Measurements from ENCODE around the gene CPNE6. TPM values are rescaled to one million over a fixed set of nuclear protein-coding genes. Genes with fewer than 3 reads are reported as not detected.
"Not testable (repeated sequence)": the region's sequence is repeated elsewhere in the genome, so short reads cannot be mapped to it uniquely, and the experiment has no call there.

CPNE6 gene
- total RNA-seq, 2 donors from 2014 or later: not detected

DNA sequence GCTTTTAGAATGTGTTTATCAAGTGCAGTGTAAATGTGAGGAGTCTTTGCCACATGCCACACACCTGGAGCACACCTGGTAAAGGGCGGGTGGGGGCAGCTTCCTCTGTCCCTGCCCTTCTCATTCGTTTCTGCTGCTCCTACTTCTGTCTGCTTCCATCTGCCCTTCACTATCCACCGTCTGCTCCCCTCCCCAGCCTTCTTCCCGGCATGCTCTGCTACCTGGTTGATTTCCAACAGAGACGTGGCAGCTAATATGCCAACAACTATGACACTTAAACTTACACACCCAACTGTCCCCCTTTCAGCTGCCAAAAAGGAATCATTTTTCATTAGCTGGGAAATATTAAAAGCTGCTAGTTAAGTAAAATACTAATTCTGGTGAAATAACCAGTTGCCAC lies 28.6 kb upstream of the CPNE6 start:
- peak in 2 of 3 donors; percentile 56 to 59 for TF ChIP-seq POLR2A (IDR thresholded peaks at IDR 0.05)
- TF ChIP-seq, protein P1, sequence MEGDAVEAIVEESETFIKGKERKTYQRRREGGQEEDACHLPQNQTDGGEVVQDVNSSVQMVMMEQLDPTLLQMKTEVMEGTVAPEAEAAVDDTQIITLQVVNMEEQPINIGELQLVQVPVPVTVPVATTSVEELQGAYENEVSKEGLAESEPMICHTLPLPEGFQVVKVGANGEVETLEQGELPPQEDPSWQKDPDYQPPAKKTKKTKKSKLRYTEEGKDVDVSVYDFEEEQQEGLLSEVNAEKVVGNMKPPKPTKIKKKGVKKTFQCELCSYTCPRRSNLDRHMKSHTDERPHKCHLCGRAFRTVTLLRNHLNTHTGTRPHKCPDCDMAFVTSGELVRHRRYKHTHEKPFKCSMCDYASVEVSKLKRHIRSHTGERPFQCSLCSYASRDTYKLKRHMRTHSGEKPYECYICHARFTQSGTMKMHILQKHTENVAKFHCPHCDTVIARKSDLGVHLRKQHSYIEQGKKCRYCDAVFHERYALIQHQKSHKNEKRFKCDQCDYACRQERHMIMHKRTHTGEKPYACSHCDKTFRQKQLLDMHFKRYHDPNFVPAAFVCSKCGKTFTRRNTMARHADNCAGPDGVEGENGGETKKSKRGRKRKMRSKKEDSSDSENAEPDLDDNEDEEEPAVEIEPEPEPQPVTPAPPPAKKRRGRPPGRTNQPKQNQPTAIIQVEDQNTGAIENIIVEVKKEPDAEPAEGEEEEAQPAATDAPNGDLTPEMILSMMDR (IDR thresholded peaks at IDR 0.05): no peak
- Histone ChIP-seq H3K9me3 (no peaks in the 10 kb centered on the region), H3K36me3 (replicated peaks in 1 of 2; ENCODE audit: insufficient read depth in 1 of 2, low read depth in 2 of 2) (no peaks in the 10 kb centered on the region), H3K4me1 (peaks cover 16% of the 10 kb centered on the region), H3K4me3 (no peak overlapping the region), H3K27me3 (no peaks in the 10 kb centered on the region), H3K27ac (peak overlapping the region in 3 of 4 donors; percentile 66 to 69 (median 67))
- ATAC-seq (peak; percentile 96), DNase-seq (peak; percentile 66 to 79 (median 76))
- WGBS, 2 donors: 11 to 19% methylated on average over 5 of the region's 5 CpGs
- intact Hi-C loops (cut with DNase I): no loop called here

DNA sequence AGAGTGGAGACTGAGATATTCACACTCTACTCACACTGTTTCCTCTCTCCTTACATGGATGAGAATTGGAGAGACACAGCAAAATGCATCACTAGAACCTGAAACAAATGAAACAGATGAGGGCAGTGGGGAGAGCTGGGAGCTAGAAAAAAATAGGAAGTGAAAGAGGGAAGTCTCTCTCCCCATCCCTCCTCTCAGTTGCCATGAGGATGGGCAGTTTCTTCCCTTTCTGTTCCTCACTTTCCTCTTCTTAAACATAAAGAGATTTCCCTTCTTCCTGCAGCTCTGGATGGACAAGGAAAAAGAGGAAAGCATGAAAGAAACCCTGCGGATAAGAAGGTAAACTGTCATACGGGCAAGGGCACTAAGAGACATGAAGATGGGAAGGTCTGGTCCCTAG lies 22.4 kb upstream of the CPNE6 start:
- H3K27ac ChIP-seq; intact Hi-C loops (cut with DNase I); DNase-seq; H3K27me3 ChIP-seq; ATAC-seq; H3K4me3 ChIP-seq; H3K9me3 ChIP-seq; H3K36me3 ChIP-seq (replicated peaks in 1 of 2; ENCODE audit: insufficient read depth in 1 of 2, low read depth in 2 of 2): not testable (repeated sequence)
- 81 to 83% methylated on average over 2 of the region's 2 CpGs for WGBS, 2 donors
- peaks cover 20% of the 10 kb centered on the region for H3K4me1 ChIP-seq

DNA sequence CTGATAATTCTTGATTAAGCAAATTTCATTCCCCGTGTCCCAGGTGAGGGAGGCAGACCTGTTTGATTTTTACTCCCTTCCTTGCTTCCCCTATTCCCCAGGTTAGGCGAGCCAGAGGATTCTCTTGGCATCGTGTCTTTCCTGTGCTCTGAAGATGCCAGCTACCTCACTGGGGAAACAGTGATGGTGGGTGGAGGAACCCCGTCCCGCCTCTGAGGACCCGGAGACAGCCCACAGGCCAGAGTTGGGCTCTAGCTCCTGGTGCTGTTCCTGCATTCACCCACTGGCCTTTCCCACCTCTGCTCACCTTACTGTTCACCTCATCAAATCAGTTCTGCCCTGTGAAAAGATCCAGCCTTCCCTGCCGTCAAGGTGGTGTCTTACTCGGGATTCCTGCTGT lies 20.6 kb upstream of the CPNE6 start:
- intact Hi-C loops (cut with DNase I): loop anchor here (10.0 kb wide), 1 partner anchor 114 kb away; the partner anchor contains the start of gene IRF9
- ATAC-seq: peak; percentile 5
- H3K9me3 ChIP-seq; H3K36me3 ChIP-seq (replicated peaks in 1 of 2; ENCODE audit: insufficient read depth in 1 of 2, low read depth in 2 of 2); H3K4me3 ChIP-seq; H3K27me3 ChIP-seq; DNase-seq: not testable (repeated sequence)
- Histone ChIP-seq H3K27ac (peak overlapping the region in 2 of 4 donors; percentile 79 to 81), H3K4me1 (peaks cover 20% of the 10 kb centered on the region)
- 63 to 65% methylated on average over 8 of the region's 8 CpGs for WGBS, 2 donors

DNA sequence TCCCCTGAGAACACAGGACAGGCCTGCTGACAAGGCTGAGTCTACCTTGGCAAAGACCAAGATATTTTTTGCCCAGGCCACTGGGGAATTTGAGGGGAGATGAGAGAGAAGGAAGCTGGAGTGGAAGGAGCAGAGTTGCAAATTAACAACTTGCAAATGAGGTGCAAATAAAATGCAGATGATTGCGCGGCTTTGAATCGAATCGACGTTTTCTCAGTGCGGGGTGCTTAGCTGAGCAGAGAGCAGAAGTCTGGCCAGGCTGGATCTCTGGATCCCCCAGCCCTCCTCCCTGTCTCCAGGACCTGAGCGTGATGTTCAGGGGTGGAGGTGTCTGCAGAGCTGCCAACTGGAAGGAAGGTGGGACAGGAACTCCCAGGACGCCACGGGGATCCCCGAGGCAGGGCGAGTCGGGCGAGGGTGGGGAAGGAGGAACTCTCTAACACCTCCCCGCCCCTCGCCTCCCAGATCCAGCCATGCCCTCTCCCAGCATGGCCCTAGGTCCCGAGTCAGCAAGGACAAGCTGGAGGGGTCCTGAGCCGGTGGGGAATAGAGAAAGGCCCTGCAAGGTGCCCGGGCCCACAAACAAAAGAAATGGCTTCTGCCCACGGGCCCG lies 20.1 kb upstream of the CPNE6 start:
- intact Hi-C loops (cut with DNase I): loop anchor here (10.0 kb wide), 1 partner anchor 114 kb away; the partner anchor contains the start of gene IRF9
- no peaks in the 10 kb centered on the region for H3K27me3 ChIP-seq
- no peak for TF ChIP-seq POLR2A (IDR thresholded peaks at IDR 0.05)
- TF ChIP-seq, protein P1 (IDR thresholded peaks at IDR 0.05): no peak
- H3K4me3 ChIP-seq: peak overlapping the region; percentile 25 to 34
- no peaks in the 10 kb centered on the region for H3K36me3 ChIP-seq (replicated peaks in 1 of 2; ENCODE audit: insufficient read depth in 1 of 2, low read depth in 2 of 2)
- H3K27ac ChIP-seq: peak overlapping the region; percentile 47 to 81 (median 78)
- 28 to 44% methylated on average over 10 to 20 of the region's 20 CpGs for WGBS, 2 donors
- ATAC-seq (peak; percentile 34), DNase-seq (peak in 1 of 4 donors; percentile 35)
- no peaks in the 10 kb centered on the region for H3K9me3 ChIP-seq
- peaks cover 20% of the 10 kb centered on the region for H3K4me1 ChIP-seq

DNA sequence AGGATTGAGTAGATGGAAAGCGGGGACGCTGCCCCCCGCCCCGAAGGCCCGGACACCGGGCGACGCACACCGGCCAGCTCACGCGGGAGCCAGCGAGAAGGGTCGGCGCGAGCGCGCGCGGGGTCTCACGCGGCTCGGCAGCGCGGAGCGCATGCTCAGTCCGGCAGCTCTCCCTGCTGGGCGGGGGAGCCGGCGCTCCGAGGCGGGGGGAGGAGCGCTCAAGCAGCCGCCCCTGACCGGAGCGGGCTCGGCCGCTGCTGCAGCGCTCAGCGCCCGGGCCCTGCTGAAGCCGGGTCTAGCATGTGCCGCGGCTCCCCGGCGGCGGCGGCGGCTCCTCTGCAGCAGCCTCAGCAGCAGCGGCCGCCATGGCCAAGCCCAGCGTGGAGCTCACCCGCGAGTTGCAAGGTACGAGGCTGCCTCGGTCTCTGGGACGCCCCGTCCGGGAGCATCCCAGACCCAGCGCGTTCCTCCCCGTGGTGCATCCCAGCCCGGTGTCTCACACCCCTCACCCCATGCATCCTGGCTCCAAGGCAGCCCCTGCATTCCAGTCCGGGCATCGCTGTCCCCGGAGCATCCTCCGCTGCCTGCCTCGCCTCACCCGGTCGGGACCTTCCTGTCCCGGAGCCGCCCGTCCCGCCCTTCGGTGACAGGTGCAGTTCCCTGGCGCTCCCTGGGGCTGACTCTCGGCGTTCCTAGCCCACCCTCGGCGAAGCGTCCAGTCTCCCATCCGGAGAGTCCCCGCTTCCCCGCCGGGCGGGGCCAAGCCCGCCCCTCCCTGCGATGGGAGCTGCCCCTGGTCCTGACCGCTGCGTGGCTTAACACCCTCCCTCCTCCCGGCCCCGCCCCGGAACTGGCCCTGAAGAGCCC lies 19.3 kb upstream of the CPNE6 start, which contains the start of gene CARMIL3:
TSS of gene CARMIL3 (plus strand) at position 221 of the 867 bp plus-strand sequence. CDS start at position 366, 145 bp downstream.
- Histone ChIP-seq H3K36me3 (replicated peaks in 1 of 2; ENCODE audit: insufficient read depth in 1 of 2, low read depth in 2 of 2) (no peaks in the 10 kb centered on the region), H3K4me3 (peak within 1 kb of the TSS; percentile 25 to 34), H3K27me3 (no peaks in the 10 kb centered on the region), H3K4me1 (peaks cover 20% of the 10 kb centered on the region), H3K27ac (peak within 1 kb of the TSS; percentile 47 to 81 (median 78)), H3K9me3 (no peaks in the 10 kb centered on the region)
- WGBS, 2 donors: 0 to 1% methylated on average over 3 to 92 of the region's 92 CpGs
- DNase-seq (peak; percentile 62 to 79 (median 71)), ATAC-seq (peak; percentile 94)
- intact Hi-C loops (cut with DNase I): loop anchor here (10.0 kb wide), 1 partner anchor 113 kb away; the partner anchor contains the start of gene IRF9
- TF ChIP-seq POLR2A (IDR thresholded peaks at IDR 0.05): peak; percentile 26 to 60 (median 59)
- TF ChIP-seq, protein P1 (IDR thresholded peaks at IDR 0.05): peak in 2 of 7 experiments; percentile 6 to 13
